HL-60 (cell line): ENCODE measurements around the gene SPAAR.

Experiments used
- POLR2AphosphoS5 ChIP-seq: IDR thresholded peaks from 2 replicates; pipeline ENCODE4 v1.6.1; 2012; ENCODE audit warnings: low read depth
- TF ChIP-seq, protein P1 (sequence below): IDR thresholded peaks from one replicate; pipeline ENCODE4 v1.5.1; 2011; ENCODE audit warnings: low read length, control low read depth, inconsistent platforms; ENCODE audit not compliant: insufficient read depth
- TF ChIP-seq, protein P2 (sequence below): IDR thresholded peaks from 2 replicates; pipeline ENCODE4 v1.6.1; 2012; ENCODE audit warnings: low read depth; ENCODE audit not compliant: insufficient replicate concordance

DNA sequence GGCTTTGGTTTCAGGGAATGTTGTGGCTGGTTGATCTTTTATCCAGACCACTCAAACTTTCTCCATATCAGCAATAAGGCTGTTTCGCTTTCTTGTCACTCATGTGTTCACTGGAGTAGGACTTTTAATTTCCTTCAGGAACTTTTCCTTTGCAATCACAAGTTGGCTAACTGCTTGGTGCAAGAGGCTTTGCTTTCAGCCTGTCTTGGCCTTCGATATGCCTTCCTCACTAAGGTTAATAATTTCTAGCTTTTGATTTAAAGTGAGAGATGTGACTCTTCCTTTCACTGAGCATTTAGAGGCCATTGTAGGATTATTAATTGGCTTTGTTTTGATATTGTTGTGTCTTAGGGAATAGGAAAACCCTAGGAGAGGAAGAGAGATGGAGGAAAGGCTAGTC is 10.3 kb upstream of the SPAAR start:
- TF ChIP-seq, protein P1, sequence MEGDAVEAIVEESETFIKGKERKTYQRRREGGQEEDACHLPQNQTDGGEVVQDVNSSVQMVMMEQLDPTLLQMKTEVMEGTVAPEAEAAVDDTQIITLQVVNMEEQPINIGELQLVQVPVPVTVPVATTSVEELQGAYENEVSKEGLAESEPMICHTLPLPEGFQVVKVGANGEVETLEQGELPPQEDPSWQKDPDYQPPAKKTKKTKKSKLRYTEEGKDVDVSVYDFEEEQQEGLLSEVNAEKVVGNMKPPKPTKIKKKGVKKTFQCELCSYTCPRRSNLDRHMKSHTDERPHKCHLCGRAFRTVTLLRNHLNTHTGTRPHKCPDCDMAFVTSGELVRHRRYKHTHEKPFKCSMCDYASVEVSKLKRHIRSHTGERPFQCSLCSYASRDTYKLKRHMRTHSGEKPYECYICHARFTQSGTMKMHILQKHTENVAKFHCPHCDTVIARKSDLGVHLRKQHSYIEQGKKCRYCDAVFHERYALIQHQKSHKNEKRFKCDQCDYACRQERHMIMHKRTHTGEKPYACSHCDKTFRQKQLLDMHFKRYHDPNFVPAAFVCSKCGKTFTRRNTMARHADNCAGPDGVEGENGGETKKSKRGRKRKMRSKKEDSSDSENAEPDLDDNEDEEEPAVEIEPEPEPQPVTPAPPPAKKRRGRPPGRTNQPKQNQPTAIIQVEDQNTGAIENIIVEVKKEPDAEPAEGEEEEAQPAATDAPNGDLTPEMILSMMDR, result no peak
- TF ChIP-seq, protein P2, sequence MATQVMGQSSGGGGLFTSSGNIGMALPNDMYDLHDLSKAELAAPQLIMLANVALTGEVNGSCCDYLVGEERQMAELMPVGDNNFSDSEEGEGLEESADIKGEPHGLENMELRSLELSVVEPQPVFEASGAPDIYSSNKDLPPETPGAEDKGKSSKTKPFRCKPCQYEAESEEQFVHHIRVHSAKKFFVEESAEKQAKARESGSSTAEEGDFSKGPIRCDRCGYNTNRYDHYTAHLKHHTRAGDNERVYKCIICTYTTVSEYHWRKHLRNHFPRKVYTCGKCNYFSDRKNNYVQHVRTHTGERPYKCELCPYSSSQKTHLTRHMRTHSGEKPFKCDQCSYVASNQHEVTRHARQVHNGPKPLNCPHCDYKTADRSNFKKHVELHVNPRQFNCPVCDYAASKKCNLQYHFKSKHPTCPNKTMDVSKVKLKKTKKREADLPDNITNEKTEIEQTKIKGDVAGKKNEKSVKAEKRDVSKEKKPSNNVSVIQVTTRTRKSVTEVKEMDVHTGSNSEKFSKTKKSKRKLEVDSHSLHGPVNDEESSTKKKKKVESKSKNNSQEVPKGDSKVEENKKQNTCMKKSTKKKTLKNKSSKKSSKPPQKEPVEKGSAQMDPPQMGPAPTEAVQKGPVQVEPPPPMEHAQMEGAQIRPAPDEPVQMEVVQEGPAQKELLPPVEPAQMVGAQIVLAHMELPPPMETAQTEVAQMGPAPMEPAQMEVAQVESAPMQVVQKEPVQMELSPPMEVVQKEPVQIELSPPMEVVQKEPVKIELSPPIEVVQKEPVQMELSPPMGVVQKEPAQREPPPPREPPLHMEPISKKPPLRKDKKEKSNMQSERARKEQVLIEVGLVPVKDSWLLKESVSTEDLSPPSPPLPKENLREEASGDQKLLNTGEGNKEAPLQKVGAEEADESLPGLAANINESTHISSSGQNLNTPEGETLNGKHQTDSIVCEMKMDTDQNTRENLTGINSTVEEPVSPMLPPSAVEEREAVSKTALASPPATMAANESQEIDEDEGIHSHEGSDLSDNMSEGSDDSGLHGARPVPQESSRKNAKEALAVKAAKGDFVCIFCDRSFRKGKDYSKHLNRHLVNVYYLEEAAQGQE, result no peak
- TF ChIP-seq POLR2AphosphoS5, result no peak
